D341Med (cell line): ENCODE data around the gene CA4.

Experiments
- DNase-seq: peaks from one replicate; pipeline ENCODE4 v3.0.0; 2012; ENCODE audit warnings: low spot score

The CA4 gene

GRCh38 chr17:60130466-60130865 is 19.3 kb upstream of the CA4 start:
- DNase-seq: no peak

- peak; percentile 72 for DNase-seq
Measured at GRCh38 chr17:60134396-60135150, 15.2 kb upstream of the CA4 start.

- peak; percentile 100 for DNase-seq
Measured at GRCh38 chr17:60135151-60135950, 14.4 kb upstream of the CA4 start.

- DNase-seq: no peak
Measured at GRCh38 chr17:60135951-60136666, 13.7 kb upstream of the CA4 start.

GRCh38 chr17:60137731-60138130 is 12.0 kb upstream of the CA4 start:
- DNase-seq: no peak

- DNase-seq: no peak
Measured at GRCh38 chr17:60138769-60139437, 10.9 kb upstream of the CA4 start.

GRCh38 chr17:60139438-60140285 is 10.1 kb upstream of the CA4 start:
- no peak for DNase-seq

GRCh38 chr17:60141111-60142018 is 8.4 kb upstream of the CA4 start:
- DNase-seq: no peak

GRCh38 chr17:60142872-60143499 is 6.8 kb upstream of the CA4 start:
- DNase-seq: peak; percentile 88

GRCh38 chr17:60145006-60145935 is 4.5 kb upstream of the CA4 start:
- DNase-seq: no peak

- no peak for DNase-seq
Measured at GRCh38 chr17:60146206-60146605, 3.6 kb upstream of the CA4 start.

GRCh38 chr17:60147553-60148223 is 2.1 kb upstream of the CA4 start:
- DNase-seq: no peak

- no peak for DNase-seq
Measured at GRCh38 chr17:60148373-60148772, 1.4 kb upstream of the CA4 start.

- peak; percentile 42 for DNase-seq
Measured at GRCh38 chr17:60151355-60151754, 1.6 kb downstream of the CA4 start.

GRCh38 chr17:60153606-60154390 is 4.0 kb downstream of the CA4 start:
- peak; percentile 68 for DNase-seq

GRCh38 chr17:60154616-60155426 is 5.0 kb downstream of the CA4 start:
- DNase-seq: peak; percentile 84
